Astrocyte of the cerebellum (primary cell): ENCODE data around the gene CLCF1.

Source experiments
- DNase-seq: peaks from one replicate; pipeline ENCODE4 v3.0.0-alpha.2; 2011; ENCODE audit warnings: low read depth
- H3K4me3 ChIP-seq: 2 replicates; pipeline ENCODE4 v1.5.1; 2011; ENCODE audit warnings: mild to moderate bottlenecking, low read depth, low read length, moderate library complexity
- CTCF ChIP-seq: IDR thresholded peaks from 2 replicates; pipeline ENCODE4 v1.5.1; 2012; ENCODE audit warnings: low read length, low read depth, moderate library complexity, mild to moderate bottlenecking; ENCODE audit errors: missing control alignments
- in situ Hi-C: cut with HindIII; loops from 2 replicates; pipeline ENCODE4 v1.10.0; 2017; ENCODE audit warnings: low sequenced_read_pairs

Gene CLCF1

GRCh38 chr11:67369801-67370284 is 3.6 kb downstream of the CLCF1 start:
- no peak overlapping the region for H3K4me3 ChIP-seq
- no peak for TF ChIP-seq CTCF
- in situ Hi-C loops: no loop called here
- DNase-seq: no peak

- no peak for DNase-seq
- no peak for TF ChIP-seq CTCF
- in situ Hi-C loops: no loop called here
- no peak overlapping the region for H3K4me3 ChIP-seq
These were observed 4.1 kb downstream of the CLCF1 start for GRCh38 chr11:67369275-67369674.

- no peak for DNase-seq
- in situ Hi-C loops: no loop called here
These were observed 4.8 kb downstream of the CLCF1 start for GRCh38 chr11:67368621-67369020.

GRCh38 chr11:67367761-67368227 is 5.6 kb downstream of the CLCF1 start:
- no peak for DNase-seq
- H3K4me3 ChIP-seq: no peak overlapping the region
- no peak for TF ChIP-seq CTCF
- in situ Hi-C loops: no loop called here

More at GRCh38 chr11:67368621-67369020, 4.8 kb downstream of the CLCF1 start:
- H3K4me3 ChIP-seq: no peak overlapping the region
- no peak for TF ChIP-seq CTCF

GRCh38 chr11:67366961-67367760 is 6.2 kb downstream of the CLCF1 start:
- no peak overlapping the region for H3K4me3 ChIP-seq
- no peak for DNase-seq
- TF ChIP-seq CTCF: no peak
- in situ Hi-C loops: no loop called here

GRCh38 chr11:67366546-67366945 is 6.9 kb downstream of the CLCF1 start:
- in situ Hi-C loops: no loop called here
- TF ChIP-seq CTCF: no peak
- H3K4me3 ChIP-seq: no peak overlapping the region
- DNase-seq: no peak
